H1 (cell line): ENCODE measurements around the gene MAP3K10. TPM values are rescaled to one million over a fixed set of nuclear protein-coding genes. Genes with fewer than 3 reads are reported as not detected.

ENCODE experiments used
- CTCF ChIA-PET: fragments of 300-600 bp; sonication (Branson Sonifier 250); formaldehyde crosslinking; loops from one replicate; lab custom pipeline; 2021; ENCODE audit not compliant: partially characterized antibody; lab: Charles Lee
- POLR2A ChIA-PET: fragments of 300-600 bp; sonication (Branson Sonifier 250); formaldehyde crosslinking; loops from one replicate; lab custom pipeline; 2021; ENCODE audit warnings: inconsistent platforms; ENCODE audit not compliant: partially characterized antibody; lab: Charles Lee
- DNase-seq, 2 experiments: peaks; one replicate each; pipeline versions ENCODE4 v3.0.0 to v3.0.0-alpha.2; 2010 to 2022; ENCODE audit warnings: low spot score in 2 of 2, low read depth in 1 of 2, mixed read lengths in 1 of 2
- FAIRE-seq: peaks from 2 replicates; lab custom pipeline; 2011; peaks lifted over from hg19 to GRCh38; lab: Jason Lieb, UNC
- H2AFZ ChIP-seq: 2 replicates; pipeline ENCODE4 v1.8.1; 2012; ENCODE audit warnings: low read length, inconsistent platforms
- H2AK5ac ChIP-seq: 2 replicates; pipeline ENCODE4 v1.6.1; 2013; ENCODE audit warnings: low read depth, low read length
- H2BK120ac ChIP-seq: replicated peaks from 2 replicates; pipeline ENCODE3; 2013; ENCODE audit warnings: low read depth, low read length, inconsistent platforms
- H2BK12ac ChIP-seq: 2 replicates; pipeline ENCODE4 v1.6.1; 2013; ENCODE audit warnings: low read depth, low read length
- H2BK15ac ChIP-seq: 2 replicates; pipeline ENCODE4 v1.6.1; 2013; ENCODE audit warnings: low read length
- H2BK20ac ChIP-seq: 2 replicates; pipeline ENCODE4 v1.6.1; 2013; ENCODE audit warnings: low read length
- H2BK5ac ChIP-seq: 2 replicates; pipeline ENCODE4 v1.6.1; 2013; ENCODE audit warnings: low read depth, low read length
- H3K14ac ChIP-seq: 2 replicates; pipeline ENCODE4 v1.6.1; 2013; ENCODE audit warnings: inconsistent platforms; ENCODE audit not compliant: insufficient read length
- H3K18ac ChIP-seq: 2 replicates; pipeline ENCODE4 v1.6.1; 2013; ENCODE audit warnings: low read length; ENCODE audit errors: extremely low read depth
- H3K23ac ChIP-seq: 2 replicates; pipeline ENCODE4 v1.6.1; 2013; ENCODE audit warnings: inconsistent platforms; ENCODE audit not compliant: insufficient read length
- H3K23me2 ChIP-seq: 2 replicates; pipeline ENCODE4 v1.6.1; 2013; ENCODE audit warnings: low read depth, low read length
- H3K27ac ChIP-seq: 2 replicates; pipeline ENCODE4 v1.6.1; 2011; ENCODE audit warnings: low read depth, low read length, inconsistent platforms
- H3K27me3 ChIP-seq, 4 experiments: replicated peaks in 1 of 4; 1 replicate in 1 of 4; 2 replicates in 3 of 4; pipeline versions ENCODE4 v1.6.1 to v1.8.1; 2011 to 2013; ENCODE audit warnings: low read length in 3 of 4, mild to moderate bottlenecking in 3 of 4, inconsistent platforms in 2 of 4, mixed read lengths in 2 of 4, moderate library complexity in 1 of 4; ENCODE audit not compliant: control insufficient read depth in 3 of 4, insufficient read depth in 3 of 4; ENCODE audit errors: extremely low read depth in 1 of 4
- H3K36me3 ChIP-seq, 4 experiments: 2 replicates each; pipeline versions ENCODE4 v1.6.1 to v1.8.1; 2011 to 2013; ENCODE audit warnings: mild to moderate bottlenecking in 4 of 4, low read length in 3 of 4, moderate library complexity in 2 of 4, control low read depth in 1 of 4, inconsistent platforms in 1 of 4; ENCODE audit not compliant: insufficient read depth in 4 of 4, control insufficient read depth in 2 of 4
- H3K4ac ChIP-seq: replicated peaks from 2 replicates; pipeline ENCODE3; 2013; ENCODE audit warnings: low read length, low read depth, mixed read lengths, inconsistent platforms; ENCODE audit not compliant: insufficient read length
- H3K4me1 ChIP-seq, 4 experiments: replicated peaks in 1 of 4; 1 replicate in 1 of 4; 2 replicates in 3 of 4; pipeline versions ENCODE4 v1.6.1 to v1.8.1; 2011 to 2013; ENCODE audit warnings: low read length in 3 of 4, inconsistent platforms in 2 of 4, mixed read lengths in 1 of 4; ENCODE audit not compliant: insufficient read depth in 4 of 4, control insufficient read depth in 3 of 4
- H3K4me2 ChIP-seq, 2 experiments: 2 replicates each; pipeline versions ENCODE4 v1.6.1 to v1.8.1; 2011 to 2013; ENCODE audit warnings: low read depth in 2 of 2, low read length in 2 of 2, control low read depth in 1 of 2, inconsistent platforms in 1 of 2, mild to moderate bottlenecking in 1 of 2; ENCODE audit not compliant: insufficient read depth in 1 of 2
- H3K4me3 ChIP-seq, 4 experiments: fragments of 200-600, 300-600 bp in 1 of 4; sonication (generic), shearing (Covaris generic), sonication (Bioruptor Twin) in 1 of 4; 2 replicates each; pipeline versions ENCODE4 v1.5.1 to v1.8.1; 2011 to 2016; ENCODE audit warnings: low read length in 4 of 4, low read depth in 3 of 4, control low read depth in 2 of 4, inconsistent platforms in 2 of 4, mild to moderate bottlenecking in 2 of 4, mixed read lengths in 1 of 4, moderate library complexity in 1 of 4; ENCODE audit not compliant: insufficient read depth in 2 of 4; ENCODE audit errors: extremely low read depth in 1 of 4
- H3K56ac ChIP-seq: replicated peaks from 2 replicates; pipeline ENCODE3; 2013; ENCODE audit warnings: low read depth, mild to moderate bottlenecking, mixed read lengths, low read length, inconsistent platforms; ENCODE audit not compliant: insufficient read length
- H3K79me1 ChIP-seq: 2 replicates; pipeline ENCODE4 v1.6.1; 2013; ENCODE audit warnings: low read depth, low read length, control low read depth
- H3K79me2 ChIP-seq, 2 experiments: 2 replicates each; pipeline versions ENCODE4 v1.6.1 to v1.8.1; 2012 to 2013; ENCODE audit warnings: low read length in 2 of 2, mild to moderate bottlenecking in 2 of 2, inconsistent platforms in 1 of 2; ENCODE audit not compliant: insufficient read depth in 2 of 2, control insufficient read depth in 1 of 2
- H3K9ac ChIP-seq, 4 experiments: replicated peaks in 1 of 4; 1 replicate in 1 of 4; 2 replicates in 3 of 4; pipeline versions ENCODE4 v1.6.1 to v1.8.1; 2011 to 2013; ENCODE audit warnings: low read depth in 3 of 4, low read length in 3 of 4, control low read depth in 2 of 4, mild to moderate bottlenecking in 2 of 4, moderate library complexity in 2 of 4, inconsistent platforms in 1 of 4; ENCODE audit errors: extremely low read depth in 1 of 4
- H3K9me3 ChIP-seq, 2 experiments: 2 replicates each; pipeline versions ENCODE4 v1.6.1 to v1.8.1; 2012 to 2013; ENCODE audit warnings: mild to moderate bottlenecking in 2 of 2, moderate library complexity in 2 of 2, control low read depth in 1 of 2, inconsistent platforms in 1 of 2, low read depth in 1 of 2, low read length in 1 of 2, mixed read lengths in 1 of 2; ENCODE audit not compliant: insufficient read depth in 2 of 2
- H4K20me1 ChIP-seq, 2 experiments: replicated peaks in 1 of 2; 2 replicates each; pipeline versions ENCODE3 to v1.8.1; 2011 to 2013; ENCODE audit warnings: inconsistent platforms in 2 of 2, low read length in 2 of 2, mild to moderate bottlenecking in 1 of 2; ENCODE audit not compliant: insufficient read depth in 2 of 2, control insufficient read depth in 1 of 2
- H4K5ac ChIP-seq: 2 replicates; pipeline ENCODE4 v1.6.1; 2013; ENCODE audit warnings: low read length, low read depth, mixed read lengths, inconsistent platforms; ENCODE audit not compliant: insufficient read length
- H4K8ac ChIP-seq: 2 replicates; pipeline ENCODE4 v1.8.0; 2013; ENCODE audit warnings: mild to moderate bottlenecking, moderate library complexity, low read length, inconsistent platforms; ENCODE audit not compliant: insufficient read depth; ENCODE audit errors: extremely low read depth
- H4K91ac ChIP-seq: replicated peaks from 2 replicates; pipeline ENCODE3; 2013; ENCODE audit warnings: low read length, mixed read lengths, inconsistent platforms; ENCODE audit not compliant: insufficient read length
- CBX8 ChIP-seq: fragments of 300-800, 300-1000 bp; sonication (generic); IDR thresholded peaks from 2 replicates; pipeline ENCODE4 v1.7.1; 2016; ENCODE audit warnings: low read depth, low read length, borderline replicate concordance
- TEAD4 ChIP-seq: IDR thresholded peaks from 2 replicates; pipeline ENCODE4 v1.6.1; 2012; ENCODE audit warnings: low read depth, low read length, inconsistent platforms, mixed read lengths
- WGBS, 2 experiments: shearing (Covaris generic) in 1 of 2; methylation state at CpG; one replicate each; pipeline versions ENCODE4 v1.1.6 to v1.1.7; 2013 to 2015; ENCODE audit warnings: low lambda C conversion rate in 2 of 2, mixed read lengths in 2 of 2, inconsistent platforms in 1 of 2, low coverage in 1 of 2, missing lambda C conversion rate in 1 of 2; ENCODE audit not compliant: insufficient replicate concordance in 2 of 2, insufficient coverage in 1 of 2, insufficient read length in 1 of 2; ENCODE audit errors: extremely low coverage in 1 of 2, missing lambda C conversion rate in 1 of 2; 5-methylcytosine and 5-hydroxymethylcytosine counted together
- polyA plus RNA-seq, 7 experiments: library from polyadenylated mRNA; depleted of rRNA in 3 of 7; stranded (reverse) in 5 of 7; unstranded in 2 of 7; fragments of >200 nt in 5 of 7; fragments of 200-250 nt in 2 of 7; gene quantifications; 1 replicate in 5 of 7; 2 replicates in 1 of 7; 4 replicates in 1 of 7; pipeline versions ENCODE4 v1.2.1 to v1.2.3, GENCODE V29; 2011 to 2013; ENCODE audit warnings: missing spikeins in 2 of 7, mixed read lengths in 2 of 7
- total RNA-seq: library from RNA; stranded (reverse); fragmentation: NEBNext Ultra II Directional; extraction: Animal tissue kit (Norgen Biotek cat#: 25700); gene quantifications from 2 replicates; pipeline ENCODE4 v1.2.1, GENCODE V29; 2021

The MAP3K10 gene
- total and polyA plus RNA-seq, 2 of the 8 experiments (the other 6 are each of a cell fraction or from before 2014, with no cell fraction given): 4.9 to 15.9 TPM

- no peaks in the 10 kb centered on the region for H3K79me2 ChIP-seq
- no peak overlapping the region for H2AK5ac ChIP-seq
- no peak overlapping the region for H3K9ac ChIP-seq
- CTCF ChIA-PET: interaction anchor here (0.6 to 3.5 kb wide), 15 partner anchors 8 to 74 kb away, joined by 3 to 13 read pairs (median 5); partner anchors contain the start of genes CCNP and TTC9B
- H3K56ac ChIP-seq: no peak overlapping the region
- DNase-seq (no peak), FAIRE-seq (no peak)
- no peak overlapping the region for H4K91ac ChIP-seq
- H3K18ac ChIP-seq: no peak overlapping the region
- peaks cover 0 to 20% (median 13%) of the 10 kb centered on the region in 4 experiments; a peak in 6 of 7 replicates for H3K4me1 ChIP-seq
- H2BK120ac ChIP-seq: no peak overlapping the region
- H3K23ac ChIP-seq: no peak overlapping the region
- 88% methylated on average over 9 of the region's 9 CpGs; no CpG with 5 or more reads in 1 of the 2 experiments for WGBS, 2 experiments
- H3K27me3 ChIP-seq: no peaks in the 10 kb centered on the region
- H3K14ac ChIP-seq: no peak overlapping the region
- no peaks in the 10 kb centered on the region for H3K23me2 ChIP-seq
- H3K36me3 ChIP-seq: peaks cover 4 to 26% (median 8%) of the 10 kb centered on the region in 4 experiments; a peak in 6 of 8 replicates
- no peak overlapping the region for H4K5ac ChIP-seq
- TF ChIP-seq TEAD4 (no peak), CBX8 (no peak)
- H2BK5ac ChIP-seq: no peak overlapping the region
- no peak overlapping the region for H2BK15ac ChIP-seq
- no peak overlapping the region for H2AFZ ChIP-seq
- H3K4me3 ChIP-seq: no peak overlapping the region
- H3K4me2 ChIP-seq: no peak overlapping the region
- H2BK20ac ChIP-seq: no peak overlapping the region
- no peaks in the 10 kb centered on the region; the same call in 1 of the 2 replicates for H3K79me1 ChIP-seq
- H2BK12ac ChIP-seq: no peak overlapping the region
- no peak overlapping the region for H4K8ac ChIP-seq
- peaks cover 0 to 9% of the 10 kb centered on the region in 2 experiments for H4K20me1 ChIP-seq
- no peak overlapping the region for H3K27ac ChIP-seq
- no peak overlapping the region for H3K4ac ChIP-seq
- no peaks in the 10 kb centered on the region for H3K9me3 ChIP-seq
- POLR2A ChIA-PET: no interaction called here
Measured at GRCh38 chr19:40236026-40236355, 44.8 kb downstream of the MAP3K10 start.
